Measurements from ENCODE around the gene EMC8.

The EMC8 gene

DNA sequence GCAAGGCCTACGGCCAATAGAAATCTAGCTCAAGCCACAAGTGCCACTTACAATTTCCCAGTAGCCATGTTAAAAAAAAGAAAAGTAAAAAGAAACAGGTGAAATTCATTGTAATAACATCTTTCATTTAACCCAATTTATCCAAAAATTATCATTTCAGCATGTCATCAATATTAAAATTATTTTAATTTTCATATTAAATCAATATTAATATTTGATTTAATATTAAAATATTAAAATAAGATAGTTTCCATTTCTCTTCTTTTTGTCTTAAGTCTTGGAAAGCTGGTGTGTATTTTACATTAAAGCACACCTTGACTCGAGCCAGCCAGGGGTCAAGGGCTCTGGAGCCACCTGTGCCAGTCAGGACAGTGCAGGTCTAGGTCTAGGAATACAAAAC is 35.7 kb downstream of the EMC8 start:
- in situ Hi-C loops (cut with MboI; ENCODE audit: low sequenced_read_pairs), result no loop called here

GRCh38 chr16:85762970-85763369 is 36.4 kb downstream of the EMC8 start:
- in situ Hi-C loops (cut with MboI; ENCODE audit: low sequenced_read_pairs), result no loop called here

GRCh38 chr16:85761861-85762260 is 37.5 kb downstream of the EMC8 start:
- in situ Hi-C loops (cut with MboI; ENCODE audit: low sequenced_read_pairs), result no loop called here

DNA sequence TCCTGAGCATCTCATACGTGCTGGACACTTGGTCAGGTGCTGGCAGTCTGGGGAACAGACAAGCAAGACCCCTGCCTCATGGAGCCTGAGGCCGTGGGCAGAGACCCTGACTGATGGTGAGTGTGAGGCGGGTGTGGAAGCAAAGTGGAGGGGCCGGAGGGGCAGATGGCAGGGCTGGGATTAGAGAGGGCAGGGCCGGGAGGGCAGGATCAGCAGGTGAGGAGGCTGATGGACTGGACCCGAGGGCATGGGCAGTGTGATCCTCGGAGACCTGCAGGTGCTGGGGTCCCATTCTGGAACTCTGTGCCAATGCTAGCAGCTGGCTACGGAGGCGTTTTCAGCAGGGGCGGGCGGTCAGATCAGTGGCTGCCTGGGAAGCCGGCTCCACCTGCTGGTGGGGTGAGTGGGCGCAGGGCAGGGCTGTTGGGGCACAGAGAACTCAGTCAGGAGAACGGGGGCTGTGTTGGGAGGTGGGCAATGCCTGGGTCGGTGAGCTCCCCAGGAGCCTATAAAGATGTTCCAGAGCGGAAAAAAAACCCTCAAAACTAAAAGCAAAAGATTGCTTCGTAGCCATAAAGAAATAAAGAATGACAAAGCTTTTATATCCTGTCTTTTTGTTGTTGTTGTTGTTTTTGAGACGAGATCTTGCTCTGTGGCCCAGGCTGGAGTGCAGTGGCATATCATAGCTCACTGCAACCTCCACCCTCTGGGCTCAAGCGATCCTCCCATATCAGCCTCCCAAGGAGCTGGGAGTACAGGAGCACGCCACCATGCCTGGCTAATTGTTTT is 39.5 kb downstream of the EMC8 start:
- in situ Hi-C loops (cut with MboI; ENCODE audit: low sequenced_read_pairs), result no loop called here

DNA sequence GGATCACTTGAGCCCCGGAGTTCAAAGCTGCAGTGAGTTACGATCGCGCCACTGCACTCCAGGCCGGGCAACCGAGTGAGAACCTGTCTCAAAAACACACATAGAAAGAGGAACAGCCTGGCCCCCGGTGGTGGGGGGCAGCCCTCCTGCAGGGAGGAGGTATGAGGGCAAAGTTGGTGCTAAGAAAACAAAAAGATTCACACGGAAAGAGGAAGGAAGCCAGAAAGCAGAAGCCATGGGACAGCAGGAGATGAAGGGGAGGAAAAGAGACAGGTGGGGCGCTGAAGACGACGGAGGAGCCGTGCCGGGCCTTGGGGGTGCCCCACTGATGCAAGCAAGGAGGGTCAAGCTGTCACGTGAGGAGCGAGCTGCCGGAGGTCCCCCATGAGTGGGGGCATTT is 40.2 kb downstream of the EMC8 start:
- in situ Hi-C loops (cut with MboI; ENCODE audit: low sequenced_read_pairs), result no loop called here

GRCh38 chr16:85757341-85757822 is 42.0 kb downstream of the EMC8 start:
- in situ Hi-C loops (cut with MboI; ENCODE audit: low sequenced_read_pairs), result no loop called here

- in situ Hi-C loops (cut with MboI; ENCODE audit: low sequenced_read_pairs), result no loop called here
Measured at GRCh38 chr16:85755929-85756768, 43.2 kb downstream of the EMC8 start.

GRCh38 chr16:85754413-85754812 is 44.9 kb downstream of the EMC8 start:
- in situ Hi-C loops (cut with MboI; ENCODE audit: low sequenced_read_pairs), result no loop called here

DNA sequence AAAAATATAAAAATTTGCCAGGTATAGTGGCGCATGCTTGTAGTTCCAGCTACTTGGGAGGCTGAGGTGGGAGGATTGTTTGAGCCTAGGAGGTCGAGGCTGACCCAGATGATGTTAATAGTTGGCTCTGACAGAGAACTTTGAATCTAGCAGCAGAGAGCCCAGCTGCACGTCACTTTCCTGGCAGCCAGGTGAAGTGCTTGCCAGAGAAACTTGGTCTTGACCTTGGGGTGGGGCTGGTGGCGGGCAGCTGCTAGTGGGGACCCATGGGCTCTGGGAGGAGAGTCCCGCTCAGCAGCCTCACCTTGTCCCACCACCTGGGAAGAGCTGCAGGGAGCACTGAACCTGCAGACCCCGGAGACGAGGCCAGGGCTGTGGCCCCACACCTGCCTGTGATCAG is 45.4 kb downstream of the EMC8 start:
- in situ Hi-C loops (cut with MboI; ENCODE audit: low sequenced_read_pairs), result no loop called here

DNA sequence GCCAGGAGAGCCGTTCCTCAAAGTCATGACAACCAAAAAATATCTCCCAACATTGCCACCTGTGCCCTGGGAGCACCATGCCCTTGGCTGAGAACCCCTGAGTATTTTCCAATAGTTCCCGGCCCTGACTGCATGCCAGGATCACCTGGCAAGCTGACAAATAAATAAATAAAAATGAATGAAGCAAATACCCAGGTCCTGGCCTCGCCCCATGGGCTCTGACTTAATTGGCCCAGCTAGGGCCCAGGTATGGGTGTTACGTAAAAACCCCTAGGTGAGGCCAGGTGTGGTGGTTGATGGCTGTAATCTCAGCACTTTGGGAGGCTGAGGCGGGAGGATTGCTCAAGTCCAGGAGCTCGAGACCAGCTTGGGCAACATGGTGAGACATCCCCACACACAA is 45.8 kb downstream of the EMC8 start:
- in situ Hi-C loops (cut with MboI; ENCODE audit: low sequenced_read_pairs), result no loop called here

DNA sequence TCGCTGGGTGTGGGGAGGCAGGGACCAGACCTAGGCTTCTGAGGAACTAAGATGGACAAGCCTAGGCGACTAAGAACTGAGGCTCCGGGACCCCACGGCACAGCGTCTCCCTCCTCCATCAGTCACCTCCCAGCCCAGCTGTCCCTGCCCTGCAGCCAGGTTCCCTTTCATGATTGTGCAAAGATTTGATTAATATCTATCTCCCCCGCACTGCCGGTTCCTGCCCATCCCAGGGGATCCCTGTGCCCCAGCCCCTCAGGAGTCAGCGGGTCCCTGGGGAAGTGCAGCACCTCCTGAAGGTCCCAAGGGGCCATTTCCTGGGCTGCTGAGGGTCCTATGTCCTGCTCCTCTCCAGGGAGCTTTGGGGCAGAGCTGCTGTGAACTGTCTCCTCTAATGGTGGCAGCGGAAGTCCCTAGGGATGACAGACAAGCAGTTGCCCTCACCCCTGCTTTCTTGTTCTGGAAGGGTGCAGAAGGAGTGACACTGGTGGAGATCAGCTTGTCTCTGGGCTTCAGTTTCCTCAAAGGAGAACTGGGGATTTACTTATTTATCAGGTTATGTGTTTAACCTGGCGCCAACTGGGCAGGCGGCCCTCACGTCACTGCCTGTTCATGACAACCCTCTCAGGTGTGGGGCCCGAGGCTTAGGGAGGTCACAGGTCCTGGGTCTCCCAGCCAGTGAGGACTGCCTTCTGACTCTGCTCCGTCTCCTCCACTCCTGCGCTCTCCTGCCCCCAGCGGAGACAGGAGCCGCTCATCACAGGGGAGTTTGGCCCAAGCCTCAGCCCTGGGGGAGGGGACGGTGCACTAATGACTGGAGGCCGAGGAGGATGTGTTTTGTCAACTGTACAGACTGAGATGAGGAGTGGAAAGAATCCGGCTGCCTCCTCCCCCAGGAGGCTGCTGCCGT is 46.6 kb downstream of the EMC8 start:
- in situ Hi-C loops (cut with MboI; ENCODE audit: low sequenced_read_pairs), result no loop called here

DNA sequence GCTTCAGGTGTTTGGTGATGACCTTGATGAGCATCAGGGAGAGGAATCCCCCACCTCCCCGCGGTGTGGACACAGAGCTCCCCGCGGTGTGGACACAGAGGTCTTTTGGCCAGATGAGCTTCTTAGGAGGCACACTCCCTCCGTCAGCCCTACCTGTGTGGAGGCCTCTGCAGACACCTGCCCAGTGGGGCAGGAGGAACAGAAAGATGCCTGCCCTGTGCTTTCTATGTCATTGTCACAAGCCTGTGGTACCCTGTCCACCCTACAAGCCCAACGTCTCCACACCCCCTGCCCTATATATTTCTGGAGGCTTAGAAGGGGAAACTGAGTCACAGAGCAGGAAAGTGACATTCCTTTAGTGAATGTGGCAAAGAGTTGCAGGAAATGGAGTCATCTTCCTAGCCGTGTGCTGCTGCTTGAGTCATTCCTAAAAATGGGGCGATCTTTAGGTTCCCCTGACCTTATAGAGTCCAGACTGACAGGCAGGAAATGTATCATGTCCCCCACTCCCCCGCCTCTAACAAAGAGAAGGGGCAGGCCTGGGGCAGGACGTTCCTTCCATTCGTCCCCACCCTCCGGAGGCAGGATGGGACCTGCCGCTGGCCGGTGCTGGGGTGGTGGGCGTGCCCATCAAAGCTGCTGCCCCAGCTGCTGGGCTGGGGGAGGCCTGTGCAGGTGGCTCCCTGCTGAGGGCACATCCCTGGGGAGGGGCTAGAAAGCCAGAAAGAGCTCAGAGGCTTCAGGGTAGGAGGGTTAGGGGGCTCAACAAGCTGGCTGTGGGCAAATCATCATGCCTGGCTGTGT is 47.4 kb downstream of the EMC8 start:
- in situ Hi-C loops (cut with MboI; ENCODE audit: low sequenced_read_pairs), result no loop called here

GRCh38 chr16:85750827-85751697 is 48.3 kb downstream of the EMC8 start, which contains the start of gene C16orf74:
C16orf74 (minus strand) TSS chr16:85751096; CDS start chr16:85735217, 15,879 bp downstream.
- in situ Hi-C loops (cut with MboI; ENCODE audit: low sequenced_read_pairs), result no loop called here

DNA sequence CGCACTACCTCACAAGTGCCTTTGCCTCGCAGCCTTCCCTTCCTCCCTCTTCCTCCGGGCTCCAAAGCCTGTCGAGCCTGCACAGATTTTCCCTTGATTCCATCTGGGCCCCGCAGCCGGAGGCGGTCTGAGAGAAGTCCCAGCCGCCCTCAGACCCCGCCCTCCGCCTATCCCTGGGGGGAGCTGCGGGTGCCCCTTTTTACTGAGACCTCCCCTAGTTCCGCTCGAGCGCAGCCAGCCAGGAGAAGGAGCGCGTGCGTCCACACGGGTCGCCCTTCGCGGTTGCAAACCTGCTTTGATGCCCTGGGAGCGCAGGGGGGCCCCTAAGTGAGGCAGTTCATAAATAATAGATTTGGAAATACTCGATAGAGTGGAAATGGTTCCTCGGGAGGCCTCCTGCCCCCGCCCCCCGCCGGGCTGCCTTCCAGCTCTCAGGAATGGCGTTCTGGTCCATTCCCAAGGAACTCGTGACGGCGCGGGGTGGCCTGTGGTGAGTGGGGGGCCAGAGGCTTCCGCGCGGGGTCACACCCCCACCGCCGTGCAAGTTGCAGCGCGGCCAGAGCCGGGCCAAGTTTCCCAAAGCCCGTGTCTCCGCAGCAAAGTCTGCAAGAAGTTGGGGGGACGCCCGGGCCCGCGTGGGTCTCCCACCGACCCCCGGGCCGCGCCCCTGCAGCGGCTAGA is 49.1 kb downstream of the EMC8 start:
- in situ Hi-C loops (cut with MboI; ENCODE audit: low sequenced_read_pairs), result no loop called here

- in situ Hi-C loops (cut with MboI; ENCODE audit: low sequenced_read_pairs), result no loop called here
Measured at GRCh38 chr16:85749771-85750145, 49.6 kb downstream of the EMC8 start.

GRCh38 chr16:85746460-85747215 is 52.7 kb downstream of the EMC8 start:
- in situ Hi-C loops (cut with MboI; ENCODE audit: low sequenced_read_pairs), result no loop called here

DNA sequence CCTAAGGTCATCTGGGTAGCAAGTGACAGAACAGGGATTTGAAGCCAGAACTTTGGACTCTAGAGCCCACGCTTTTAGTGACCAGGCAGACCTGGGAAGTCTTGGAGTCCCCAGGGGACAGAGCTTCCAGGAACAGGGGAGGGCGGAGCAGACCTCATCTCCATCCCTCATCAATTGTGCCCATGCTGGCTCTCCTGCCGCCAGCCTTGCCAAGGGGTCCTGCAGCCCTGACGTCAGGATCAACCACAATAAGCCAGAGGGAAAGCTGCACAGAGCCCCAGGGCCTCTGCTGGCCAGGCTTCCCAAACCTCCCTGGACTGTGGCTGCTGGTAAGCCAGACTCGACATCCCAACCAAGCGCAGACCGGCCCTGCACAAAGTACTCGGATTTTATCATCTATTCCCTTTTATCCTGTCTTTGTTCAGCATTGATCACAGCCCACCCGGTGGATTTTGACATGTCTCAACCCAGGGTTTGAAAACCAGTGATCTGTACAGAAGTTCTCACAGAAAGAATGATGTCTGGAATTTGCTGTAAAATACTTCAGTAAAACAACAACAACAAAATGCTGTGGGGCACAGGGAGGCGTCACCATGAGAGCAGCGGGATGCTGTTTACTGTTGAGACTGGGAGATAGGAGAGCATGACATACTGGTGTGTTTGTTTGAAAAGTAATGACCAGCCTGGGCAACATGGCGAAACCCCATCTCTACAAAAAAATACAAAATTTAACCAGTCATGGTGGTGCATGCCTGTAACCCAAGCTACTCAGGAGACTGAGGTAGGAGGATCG is 60.2 kb downstream of the EMC8 start:
- in situ Hi-C loops (cut with MboI; ENCODE audit: low sequenced_read_pairs), result no loop called here
